Gastrocnemius medialis (tissue), 4 donors: ENCODE data around the gene PHC3.

ENCODE experiments used
- POLR2A ChIP-seq, 2 donors: fragments of 450-650 bp; IDR thresholded peaks; one replicate each; pipeline ENCODE4 v1.6.1; 2017; ENCODE audit warnings: antibody characterized with exemption in 2 of 2, mild to moderate bottlenecking in 2 of 2, moderate library complexity in 2 of 2
- TF ChIP-seq, protein P1 (sequence below), 5 experiments: fragments of 450-650 bp in 3 of 5; fragments of 200-600 bp in 2 of 5; sonication (generic) in 2 of 5; IDR thresholded peaks in 4 of 5; conservative IDR thresholded peaks in 1 of 5; 1 replicate in 4 of 5; 2 replicates in 1 of 5; pipeline ENCODE4 v1.5.1; 2016 to 2019; ENCODE audit warnings: antibody characterized with exemption in 5 of 5, mild to moderate bottlenecking in 3 of 5, moderate library complexity in 3 of 5

DNA sequence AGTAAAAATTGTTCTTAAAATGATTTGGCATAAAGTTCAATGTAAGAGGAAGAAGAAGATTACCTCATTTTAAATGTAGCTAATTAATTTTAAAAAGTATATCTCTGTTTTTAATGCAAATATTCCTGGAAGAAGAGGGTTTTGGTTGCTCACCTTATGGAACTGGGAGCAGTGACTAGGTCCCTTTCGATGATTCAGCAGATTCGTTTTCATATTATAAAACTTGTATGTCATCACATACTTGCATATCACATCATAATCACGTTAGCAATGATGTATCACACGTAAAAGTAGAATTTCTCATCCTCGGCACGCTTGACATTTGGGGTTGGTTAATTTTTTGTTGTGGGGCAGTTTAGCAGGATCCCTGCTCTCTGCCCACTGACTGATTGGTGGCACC is 96.1 kb downstream of the PHC3 start:
- TF ChIP-seq, protein P1, sequence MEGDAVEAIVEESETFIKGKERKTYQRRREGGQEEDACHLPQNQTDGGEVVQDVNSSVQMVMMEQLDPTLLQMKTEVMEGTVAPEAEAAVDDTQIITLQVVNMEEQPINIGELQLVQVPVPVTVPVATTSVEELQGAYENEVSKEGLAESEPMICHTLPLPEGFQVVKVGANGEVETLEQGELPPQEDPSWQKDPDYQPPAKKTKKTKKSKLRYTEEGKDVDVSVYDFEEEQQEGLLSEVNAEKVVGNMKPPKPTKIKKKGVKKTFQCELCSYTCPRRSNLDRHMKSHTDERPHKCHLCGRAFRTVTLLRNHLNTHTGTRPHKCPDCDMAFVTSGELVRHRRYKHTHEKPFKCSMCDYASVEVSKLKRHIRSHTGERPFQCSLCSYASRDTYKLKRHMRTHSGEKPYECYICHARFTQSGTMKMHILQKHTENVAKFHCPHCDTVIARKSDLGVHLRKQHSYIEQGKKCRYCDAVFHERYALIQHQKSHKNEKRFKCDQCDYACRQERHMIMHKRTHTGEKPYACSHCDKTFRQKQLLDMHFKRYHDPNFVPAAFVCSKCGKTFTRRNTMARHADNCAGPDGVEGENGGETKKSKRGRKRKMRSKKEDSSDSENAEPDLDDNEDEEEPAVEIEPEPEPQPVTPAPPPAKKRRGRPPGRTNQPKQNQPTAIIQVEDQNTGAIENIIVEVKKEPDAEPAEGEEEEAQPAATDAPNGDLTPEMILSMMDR (IDR thresholded peaks at IDR 0.05 in 4 of 5, conservative IDR thresholded peaks at IDR 0.05 in 1 of 5), result peak in 1 of 5 experiments; percentile 4
- no peak for TF ChIP-seq POLR2A (IDR thresholded peaks at IDR 0.05)
